ENCODE data around the gene HRH3.
A peak's percentile ranks its signal among the peaks of the same experiment; 100 is the strongest.

HRH3 gene

DNA sequence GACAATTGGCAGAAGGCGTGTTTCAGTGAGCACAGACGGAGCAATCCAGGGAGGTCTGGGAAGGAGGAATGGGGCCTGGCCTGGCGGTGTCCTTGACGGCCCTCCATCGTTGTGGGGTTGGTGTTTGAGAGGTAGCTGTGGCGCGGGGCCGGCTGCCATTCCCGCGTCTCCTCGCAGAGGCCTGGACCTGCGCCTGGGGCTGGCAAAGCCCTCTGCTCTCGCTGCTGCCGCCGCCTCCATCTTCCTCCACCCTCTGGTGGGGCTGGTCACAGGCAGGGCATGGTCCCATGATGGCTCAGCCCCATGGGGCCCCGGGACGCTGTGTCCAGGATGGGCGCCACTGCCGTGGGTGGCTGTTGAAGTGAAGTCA, 25.8 kb upstream of the HRH3 start:
- peak overlapping the region in 2 of 21 experiments; percentile 1 to 10 for H3K27ac ChIP-seq
- H3K4me3 ChIP-seq = no peak overlapping the region

GRCh38 chr20:62244644-62245108, 24.6 kb upstream of the HRH3 start:
- Histone ChIP-seq H3K4me3 (no peak overlapping the region), H3K27ac (peak overlapping the region in 3 of 21 experiments; percentile 34 to 48 (median 45))

GRCh38 chr20:62243906-62244515, 23.9 kb upstream of the HRH3 start:
- Histone ChIP-seq H3K4me3 (no peak overlapping the region), H3K27ac (peak overlapping the region in 3 of 21 experiments; percentile 34 to 48 (median 45))

GRCh38 chr20:62243106-62243505, 23.0 kb upstream of the HRH3 start:
- Histone ChIP-seq H3K4me3 (no peak overlapping the region), H3K27ac (peak overlapping the region in 7 of 21 experiments; percentile 9 to 97 (median 67))

DNA sequence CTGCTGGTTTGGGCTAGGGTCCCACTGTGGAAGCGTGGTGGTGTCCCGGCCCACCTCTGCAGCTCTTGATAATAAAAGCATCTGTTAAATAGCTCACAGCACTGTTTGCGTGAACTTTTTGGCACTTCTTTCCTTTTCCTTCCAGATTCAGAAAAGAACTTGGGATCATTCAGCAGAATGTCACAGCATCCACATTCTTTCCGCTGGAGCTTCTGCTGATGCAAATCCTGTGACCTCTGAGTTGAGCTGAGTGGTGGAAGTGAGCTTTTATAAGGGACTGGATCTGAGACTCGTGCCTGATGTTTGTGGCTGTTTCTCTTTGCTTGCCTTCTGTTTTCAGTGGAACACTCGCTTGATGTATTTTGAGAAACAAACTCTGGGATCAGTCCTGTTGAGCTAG, 22.1 kb upstream of the HRH3 start:
- Histone ChIP-seq H3K27ac (peak overlapping the region in 18 of 21 experiments; percentile 4 to 97 (median 62)), H3K4me3 (no peak overlapping the region)

GRCh38 chr20:62241506-62241905, 21.4 kb upstream of the HRH3 start:
- Histone ChIP-seq H3K27ac (peak overlapping the region in 15 of 21 experiments; percentile 4 to 97 (median 62)), H3K4me3 (no peak overlapping the region)

DNA sequence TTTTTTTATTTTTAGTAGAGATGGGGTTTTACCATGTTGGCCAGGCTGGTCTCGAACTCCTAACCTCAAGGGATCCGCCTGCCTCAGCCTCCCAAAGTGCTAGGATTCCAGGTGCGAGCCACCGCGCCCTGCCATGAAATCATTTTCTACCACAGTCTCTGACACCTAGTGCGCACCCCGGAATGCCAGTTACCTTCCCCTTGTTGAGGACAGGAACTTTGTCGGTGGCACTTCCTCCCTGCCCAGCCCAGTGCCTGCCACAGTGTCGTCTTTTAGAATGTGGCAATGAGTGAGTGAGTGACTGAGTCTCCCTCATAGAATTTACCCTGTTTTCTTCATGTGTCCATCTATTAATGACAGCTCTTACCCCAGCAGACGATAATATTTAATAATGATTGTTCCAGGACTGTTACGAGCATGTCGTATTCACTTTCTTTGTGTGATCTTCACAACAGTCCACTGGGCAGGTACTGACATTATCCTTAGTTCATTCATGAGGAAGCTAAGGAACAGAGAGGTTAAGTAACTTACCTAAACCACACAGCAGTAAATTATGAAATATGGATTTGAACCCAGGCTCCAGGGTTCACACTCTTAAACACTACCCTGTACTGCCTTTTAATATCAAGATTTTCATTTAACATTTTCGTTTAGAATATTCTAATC, 20.1 kb upstream of the HRH3 start:
- Histone ChIP-seq H3K27ac (peak overlapping the region in 17 of 21 experiments; percentile 0 to 98 (median 96)), H3K4me3 (peak overlapping the region in 4 of 7 experiments; percentile 84 to 96 (median 91))

GRCh38 chr20:62239278-62239879, 19.3 kb upstream of the HRH3 start:
- peak overlapping the region; percentile 78 to 96 (median 87) for H3K4me3 ChIP-seq
- peak overlapping the region; percentile 7 to 98 (median 95) for H3K27ac ChIP-seq

DNA sequence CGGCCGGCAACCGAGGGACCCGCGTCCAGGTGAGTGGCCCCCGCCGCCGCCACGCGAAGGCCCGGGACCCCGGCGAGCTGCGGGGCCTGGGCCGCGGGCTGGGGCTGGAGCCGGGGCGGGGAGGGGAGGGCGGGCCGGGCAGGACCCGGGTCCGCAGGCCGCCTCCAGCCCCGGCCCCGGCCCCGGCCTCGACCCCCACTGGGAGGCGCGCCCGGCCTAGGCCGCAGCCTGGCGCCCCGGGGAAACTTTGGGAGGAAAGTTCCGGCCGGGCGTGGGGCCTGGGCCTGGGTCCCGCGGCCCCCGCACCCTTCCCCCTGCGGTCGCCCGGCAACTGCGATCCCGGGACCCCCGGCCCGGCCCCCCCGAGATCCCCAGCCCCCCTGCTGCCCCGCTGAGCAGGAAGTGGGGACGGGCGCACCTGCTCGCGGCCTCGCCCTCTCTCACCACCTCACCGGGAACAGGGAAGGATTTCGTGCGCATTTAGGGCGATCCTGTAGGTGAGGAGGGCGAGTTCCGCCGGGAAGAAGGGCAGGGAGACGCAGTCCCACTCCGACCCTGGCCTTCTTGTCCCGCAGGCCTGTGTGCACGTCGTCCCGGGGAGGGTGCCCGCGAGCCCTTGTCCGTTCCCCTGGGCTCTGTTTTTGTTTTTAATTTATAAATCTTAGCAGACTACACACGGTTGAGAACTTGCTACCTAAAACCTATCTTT, 18.6 kb upstream of the HRH3 start:
- peak overlapping the region; percentile 78 to 96 (median 87) for H3K4me3 ChIP-seq
- peak overlapping the region; percentile 84 to 98 (median 95) for H3K27ac ChIP-seq

- H3K27ac ChIP-seq = peak within 1 kb of the TSS; percentile 84 to 98 (median 95)
- H3K4me3 ChIP-seq = peak within 1 kb of the TSS; percentile 78 to 96 (median 87)
Measured at GRCh38 chr20:62237801-62238568, 17.9 kb upstream of the HRH3 start, which contains the start of gene OSBPL2. Gene OSBPL2, plus strand, starts transcription at chr20:62238521. Its CDS starts 17,664 bp downstream, at chr20:62256185.

- H3K4me3 ChIP-seq = peak overlapping the region in 2 of 7 experiments; percentile 87 to 95
- H3K27ac ChIP-seq = peak overlapping the region in 11 of 21 experiments; percentile 1 to 95 (median 50)
Measured at GRCh38 chr20:62237514-62237800, 17.4 kb upstream of the HRH3 start.

DNA sequence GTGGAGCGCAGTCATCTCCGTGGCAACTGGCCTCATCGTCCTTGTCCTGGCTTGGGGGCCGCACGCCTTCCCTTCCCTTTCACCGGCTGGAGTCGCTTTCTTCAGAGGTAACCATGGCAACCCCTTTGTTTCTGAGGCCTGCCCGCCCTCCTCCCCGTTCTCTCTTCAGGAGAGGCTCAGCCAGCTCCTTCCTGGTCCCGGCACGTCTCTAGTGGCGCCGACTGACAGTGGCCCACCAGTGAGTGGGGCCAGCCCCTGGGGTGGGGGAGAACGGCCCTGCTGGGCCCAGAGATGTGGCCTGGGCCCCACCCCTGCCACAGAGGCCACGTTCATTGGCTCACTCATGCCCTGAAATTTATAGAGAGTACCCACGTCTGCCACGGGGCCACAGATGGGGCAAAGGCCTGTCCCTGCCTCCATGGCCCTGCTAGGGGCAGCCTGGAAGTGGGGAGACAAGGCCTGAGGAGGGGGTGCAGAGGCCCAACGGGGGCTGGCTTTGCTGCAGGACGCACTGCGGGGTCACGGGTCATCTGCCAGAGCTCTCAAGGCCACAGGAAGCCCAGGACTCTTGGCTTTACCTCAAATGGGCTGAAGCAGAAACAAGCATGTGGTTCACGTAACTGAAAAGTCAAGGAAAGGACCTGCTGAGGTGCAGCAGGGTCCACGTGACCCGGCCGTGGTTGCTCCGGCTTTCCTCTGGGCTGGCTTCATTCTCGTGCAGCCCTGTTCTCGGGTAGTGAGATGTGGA, 16.9 kb upstream of the HRH3 start:
- Histone ChIP-seq H3K27ac (peak overlapping the region in 3 of 21 experiments; percentile 68 to 76 (median 75)), H3K4me3 (no peak overlapping the region)

DNA sequence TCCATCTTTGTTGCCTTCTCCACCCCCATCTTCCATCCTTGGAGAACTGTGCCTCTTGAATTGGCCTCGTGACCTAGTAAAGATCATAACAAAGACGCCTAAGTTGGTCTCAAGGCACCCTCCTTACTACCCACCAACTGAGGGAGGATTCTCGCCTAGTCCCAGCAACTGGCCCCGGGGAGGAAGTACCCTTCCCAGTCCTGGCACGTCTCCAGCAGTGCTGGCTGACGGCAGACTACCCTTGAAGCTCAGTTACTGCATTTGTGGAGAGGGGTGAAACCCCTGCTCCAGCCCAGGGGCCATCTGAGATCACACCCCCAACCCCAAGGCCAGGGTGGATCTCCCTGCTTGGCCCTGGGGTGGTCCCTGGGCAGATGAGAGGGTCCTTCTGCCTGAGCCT, 16.1 kb upstream of the HRH3 start:
- no peak overlapping the region for H3K4me3 ChIP-seq
- no peak overlapping the region for H3K27ac ChIP-seq

- H3K27ac ChIP-seq = no peak overlapping the region
- no peak overlapping the region for H3K4me3 ChIP-seq
Measured at GRCh38 chr20:62235777-62236157, 15.7 kb upstream of the HRH3 start.

DNA sequence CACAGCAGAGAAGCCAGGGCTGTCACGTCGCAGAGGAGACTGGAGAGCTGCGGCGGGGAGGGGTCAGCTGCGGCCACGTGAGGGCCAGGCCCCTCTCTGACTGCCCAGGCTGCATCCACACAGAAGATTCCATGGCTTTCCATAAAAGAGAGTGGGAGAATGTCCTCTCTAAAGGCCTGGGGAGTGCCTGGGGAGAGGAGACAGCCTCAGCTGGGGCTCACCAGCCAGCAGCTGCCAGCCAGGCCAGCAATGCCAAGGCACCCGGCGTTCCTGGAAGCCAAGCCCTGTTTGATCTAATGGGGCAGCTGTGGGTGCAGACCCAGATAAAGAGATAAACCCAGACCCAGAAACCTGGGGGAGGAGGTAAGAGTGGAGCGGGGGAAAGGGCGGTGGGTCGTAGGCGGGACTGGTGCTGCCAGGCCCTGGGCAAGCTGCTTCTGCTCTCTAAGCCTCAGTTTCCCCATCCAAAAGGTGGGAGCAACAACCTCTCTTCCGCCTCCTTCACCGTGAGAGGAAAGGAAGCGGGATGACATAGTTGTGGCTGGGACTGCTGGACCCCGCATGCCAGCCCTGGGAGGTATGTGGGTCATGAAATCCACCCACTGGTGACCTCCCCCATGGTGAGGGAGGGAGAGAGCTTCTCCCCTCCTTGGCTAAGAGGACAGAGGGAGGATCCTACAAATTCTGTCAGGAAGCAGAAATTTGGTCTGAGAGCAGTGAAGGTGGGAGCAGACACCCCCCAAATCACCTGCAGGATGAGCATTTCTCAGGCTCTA, 15.1 kb upstream of the HRH3 start:
- no peak overlapping the region for H3K4me3 ChIP-seq
- no peak overlapping the region for H3K27ac ChIP-seq

GRCh38 chr20:62234339-62234738, 14.3 kb upstream of the HRH3 start:
- no peak overlapping the region for H3K4me3 ChIP-seq
- H3K27ac ChIP-seq = peak overlapping the region in 1 of 21 experiments; percentile 50

- H3K4me3 ChIP-seq = no peak overlapping the region
- H3K27ac ChIP-seq = peak overlapping the region in 10 of 21 experiments; percentile 10 to 79 (median 66)
Measured at GRCh38 chr20:62233684-62234083, 13.6 kb upstream of the HRH3 start.

Measured in skin epidermis (tissue), 12 donors.